ENCODE results near the gene DYNLRB1.

DNA sequence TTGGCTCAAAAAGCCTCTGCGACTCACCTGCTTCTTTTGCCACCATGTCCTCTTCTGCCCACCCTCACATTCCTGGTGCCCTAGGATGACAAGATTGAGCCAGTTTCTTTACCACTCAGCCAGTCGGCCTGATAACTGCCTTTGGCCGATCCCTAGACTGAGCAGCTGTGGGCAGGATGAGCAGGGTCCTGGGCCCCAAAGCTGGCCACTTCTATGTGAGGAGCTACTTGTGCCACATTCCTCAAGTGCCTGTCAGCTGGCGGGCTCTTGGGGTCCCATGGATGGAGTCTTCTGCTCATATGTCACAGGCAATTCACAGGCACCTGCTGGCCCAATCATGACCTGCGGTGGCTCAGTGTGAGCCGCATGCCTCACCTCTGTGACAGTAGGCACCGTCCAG lies 16.5 kb downstream of the DYNLRB1 start:
- TF ChIP-seq, protein P1, sequence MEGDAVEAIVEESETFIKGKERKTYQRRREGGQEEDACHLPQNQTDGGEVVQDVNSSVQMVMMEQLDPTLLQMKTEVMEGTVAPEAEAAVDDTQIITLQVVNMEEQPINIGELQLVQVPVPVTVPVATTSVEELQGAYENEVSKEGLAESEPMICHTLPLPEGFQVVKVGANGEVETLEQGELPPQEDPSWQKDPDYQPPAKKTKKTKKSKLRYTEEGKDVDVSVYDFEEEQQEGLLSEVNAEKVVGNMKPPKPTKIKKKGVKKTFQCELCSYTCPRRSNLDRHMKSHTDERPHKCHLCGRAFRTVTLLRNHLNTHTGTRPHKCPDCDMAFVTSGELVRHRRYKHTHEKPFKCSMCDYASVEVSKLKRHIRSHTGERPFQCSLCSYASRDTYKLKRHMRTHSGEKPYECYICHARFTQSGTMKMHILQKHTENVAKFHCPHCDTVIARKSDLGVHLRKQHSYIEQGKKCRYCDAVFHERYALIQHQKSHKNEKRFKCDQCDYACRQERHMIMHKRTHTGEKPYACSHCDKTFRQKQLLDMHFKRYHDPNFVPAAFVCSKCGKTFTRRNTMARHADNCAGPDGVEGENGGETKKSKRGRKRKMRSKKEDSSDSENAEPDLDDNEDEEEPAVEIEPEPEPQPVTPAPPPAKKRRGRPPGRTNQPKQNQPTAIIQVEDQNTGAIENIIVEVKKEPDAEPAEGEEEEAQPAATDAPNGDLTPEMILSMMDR (IDR thresholded peaks at IDR 0.05), result no peak
- no peak for TF ChIP-seq POLR2A (IDR thresholded peaks at IDR 0.05)
